ENCODE data around the gene BGLAP.
A peak's percentile ranks its signal among the peaks of the same experiment; 100 is the strongest.

The BGLAP gene

DNA sequence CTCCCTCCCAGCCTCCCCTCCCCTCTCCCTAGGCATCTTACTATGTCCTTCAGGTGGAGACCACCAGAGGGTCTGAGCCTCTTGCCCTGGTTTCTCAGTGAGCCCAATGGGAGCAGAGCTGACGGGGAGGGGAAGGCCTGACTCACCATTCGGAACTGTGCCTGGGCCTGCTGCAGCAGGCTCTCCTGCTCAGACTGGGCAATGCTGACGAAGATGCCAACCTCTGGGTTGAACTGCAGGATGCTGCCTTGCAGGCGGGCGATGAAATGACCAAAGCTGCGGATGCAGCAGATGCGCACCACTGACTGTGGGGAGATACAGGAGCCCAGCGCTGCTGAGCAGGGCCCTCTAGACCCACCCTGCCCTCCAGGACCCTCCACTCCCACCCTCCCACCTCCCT is 16.9 kb downstream of the BGLAP start:
- H3K36me3 ChIP-seq (ENCODE audit: insufficient read depth, low read length) = peaks cover 87% of the 10 kb centered on the region
- no peaks in the 10 kb centered on the region for H3K9me3 ChIP-seq (ENCODE audit: insufficient read depth, low read depth, low read length)
- H3K4me1 ChIP-seq (ENCODE audit: insufficient read depth, low read length) = no peaks in the 10 kb centered on the region
- no peak overlapping the region for H3K27ac ChIP-seq (ENCODE audit: low read depth, low read length)
- 95% methylated on average over 8 of the region's 8 CpGs for WGBS
- H3K9ac ChIP-seq (ENCODE audit: low read depth, low read length) = no peak overlapping the region
- no peak overlapping the region for H3K4me3 ChIP-seq (ENCODE audit: low read length)
- no peaks in the 10 kb centered on the region for H3K27me3 ChIP-seq (ENCODE audit: insufficient read depth, low read length)

DNA sequence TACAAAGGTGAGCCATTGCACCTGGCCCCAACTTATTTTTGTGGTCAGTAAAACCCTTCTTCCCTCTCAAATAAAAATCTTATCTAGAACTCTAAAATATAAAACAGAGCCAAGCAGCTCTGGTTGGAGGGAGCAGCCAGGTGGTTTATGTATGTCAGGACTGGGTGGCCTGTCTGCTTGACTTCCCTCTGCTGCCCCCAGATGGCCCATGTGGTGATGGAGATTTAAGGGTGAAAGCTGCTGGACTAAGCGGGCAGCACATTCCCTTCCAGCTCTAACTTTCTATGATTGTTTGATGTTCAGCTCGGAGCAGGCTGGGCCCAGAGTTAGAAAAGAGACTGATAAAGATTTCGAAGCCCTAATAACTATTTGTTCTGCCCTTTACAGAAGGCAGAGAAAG is 17.8 kb downstream of the BGLAP start:
- H3K9me3 ChIP-seq (ENCODE audit: insufficient read depth, low read depth, low read length) = no peaks in the 10 kb centered on the region
- no peak overlapping the region for H3K9ac ChIP-seq (ENCODE audit: low read depth, low read length)
- H3K4me1 ChIP-seq (ENCODE audit: insufficient read depth, low read length) = no peaks in the 10 kb centered on the region
- H3K4me3 ChIP-seq (ENCODE audit: low read length) = no peak overlapping the region
- H3K27me3 ChIP-seq (ENCODE audit: insufficient read depth, low read length) = no peaks in the 10 kb centered on the region
- H3K27ac ChIP-seq (ENCODE audit: low read depth, low read length) = no peak overlapping the region
- WGBS = 95% methylated on average over 3 of the region's 3 CpGs
- H3K36me3 ChIP-seq (ENCODE audit: insufficient read depth, low read length) = peaks cover 87% of the 10 kb centered on the region

DNA sequence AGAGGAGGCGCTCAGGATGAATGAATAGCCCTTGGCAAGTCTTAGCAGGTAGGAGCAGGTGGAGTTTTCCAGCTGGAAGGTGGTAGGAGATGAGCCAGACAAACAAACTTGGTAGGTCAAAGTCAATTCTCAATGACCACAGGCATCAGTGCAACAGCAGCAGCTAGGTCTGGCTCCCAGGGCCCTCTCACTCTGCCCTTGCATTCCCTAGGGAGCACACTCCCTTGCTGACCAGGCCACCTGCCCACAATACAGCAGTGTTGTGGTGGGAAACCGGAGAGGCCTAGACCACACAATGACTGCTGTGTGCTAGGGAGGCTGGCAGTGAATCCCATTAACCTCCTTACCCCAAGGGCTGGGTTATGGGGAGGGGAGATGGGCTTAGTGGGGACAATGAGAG is 18.9 kb downstream of the BGLAP start:
- no peaks in the 10 kb centered on the region for H3K4me1 ChIP-seq (ENCODE audit: insufficient read depth, low read length)
- WGBS = 97% methylated on average over 1 of the region's 2 CpGs
- H3K27ac ChIP-seq (ENCODE audit: low read depth, low read length) = no peak overlapping the region
- no peaks in the 10 kb centered on the region for H3K9me3 ChIP-seq (ENCODE audit: insufficient read depth, low read depth, low read length)
- no peak overlapping the region for H3K4me3 ChIP-seq (ENCODE audit: low read length)
- no peaks in the 10 kb centered on the region for H3K27me3 ChIP-seq (ENCODE audit: insufficient read depth, low read length)
- H3K9ac ChIP-seq (ENCODE audit: low read depth, low read length) = no peak overlapping the region
- peaks cover 93% of the 10 kb centered on the region for H3K36me3 ChIP-seq (ENCODE audit: insufficient read depth, low read length)

DNA sequence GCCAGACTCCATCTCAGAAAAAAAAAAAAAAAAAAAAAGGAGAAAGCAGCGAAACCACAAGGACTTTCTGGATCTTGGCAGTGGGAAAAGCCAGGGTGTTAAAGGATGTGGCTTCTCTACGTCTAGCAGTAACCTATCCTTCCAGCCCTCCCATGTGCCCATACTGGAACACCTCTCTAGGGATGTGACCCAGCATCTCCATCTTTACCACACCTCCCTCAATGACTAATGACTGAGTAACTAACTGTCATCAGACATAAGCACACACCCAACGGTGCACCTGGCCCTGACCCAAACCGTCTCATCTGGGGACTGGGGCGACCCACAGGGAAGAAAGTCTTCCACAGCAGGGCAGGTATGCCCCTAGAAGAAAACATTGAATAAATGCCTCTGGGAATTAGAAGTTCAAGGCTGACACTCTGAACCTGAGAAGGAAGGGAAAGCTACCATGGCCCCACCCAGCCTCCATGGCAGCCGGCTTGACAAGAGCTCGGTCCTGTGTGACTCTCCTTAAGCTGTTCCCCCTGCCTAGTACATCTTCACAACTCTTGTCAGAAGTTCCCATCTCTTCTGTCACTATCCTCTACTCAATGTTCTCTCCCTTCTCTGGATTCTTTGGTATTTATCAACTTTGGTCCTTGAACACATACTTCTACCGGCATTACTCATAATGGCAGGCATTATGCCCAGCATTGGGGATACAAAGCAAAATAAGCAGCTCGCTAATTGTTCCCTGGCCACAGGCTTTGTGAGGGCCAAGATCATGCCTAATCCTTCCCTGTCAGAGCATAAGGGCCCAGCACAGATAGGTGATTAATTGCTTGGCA is 20.7 kb downstream of the BGLAP start:
- no peak overlapping the region for H3K27ac ChIP-seq (ENCODE audit: low read depth, low read length)
- peaks cover 95% of the 10 kb centered on the region for H3K36me3 ChIP-seq (ENCODE audit: insufficient read depth, low read length)
- no peak overlapping the region for H3K4me3 ChIP-seq (ENCODE audit: low read length)
- H3K9me3 ChIP-seq (ENCODE audit: insufficient read depth, low read depth, low read length) = no peaks in the 10 kb centered on the region
- WGBS = 97% methylated on average over 9 of the region's 9 CpGs
- H3K4me1 ChIP-seq (ENCODE audit: insufficient read depth, low read length) = no peaks in the 10 kb centered on the region
- no peaks in the 10 kb centered on the region for H3K27me3 ChIP-seq (ENCODE audit: insufficient read depth, low read length)
- H3K9ac ChIP-seq (ENCODE audit: low read depth, low read length) = no peak overlapping the region

DNA sequence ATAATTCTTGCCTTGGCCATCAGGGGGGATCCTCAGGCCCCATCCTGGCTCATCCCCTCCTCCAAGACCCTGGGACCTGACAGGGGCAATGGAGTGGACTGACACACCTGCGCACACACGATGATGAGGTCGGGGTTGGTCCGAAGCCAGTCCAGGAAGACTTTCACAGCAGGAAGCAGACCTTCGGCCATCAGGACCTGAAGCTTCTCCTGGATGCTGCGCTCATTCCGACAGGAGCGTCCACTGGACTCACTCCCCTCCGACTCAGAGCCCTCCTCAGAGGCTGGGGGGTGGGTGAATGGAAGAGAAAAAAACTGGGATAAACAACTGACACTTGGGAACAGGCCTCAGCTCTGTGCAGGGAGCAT is 21.3 kb downstream of the BGLAP start:
- 97% methylated on average over 9 of the region's 9 CpGs for WGBS
- Histone ChIP-seq H3K36me3 (ENCODE audit: insufficient read depth, low read length) (peaks cover 95% of the 10 kb centered on the region), H3K9ac (ENCODE audit: low read depth, low read length) (no peak overlapping the region), H3K4me1 (ENCODE audit: insufficient read depth, low read length) (no peaks in the 10 kb centered on the region), H3K4me3 (ENCODE audit: low read length) (no peak overlapping the region), H3K27ac (ENCODE audit: low read depth, low read length) (no peak overlapping the region), H3K9me3 (ENCODE audit: insufficient read depth, low read depth, low read length) (no peaks in the 10 kb centered on the region), H3K27me3 (ENCODE audit: insufficient read depth, low read length) (no peaks in the 10 kb centered on the region)

DNA sequence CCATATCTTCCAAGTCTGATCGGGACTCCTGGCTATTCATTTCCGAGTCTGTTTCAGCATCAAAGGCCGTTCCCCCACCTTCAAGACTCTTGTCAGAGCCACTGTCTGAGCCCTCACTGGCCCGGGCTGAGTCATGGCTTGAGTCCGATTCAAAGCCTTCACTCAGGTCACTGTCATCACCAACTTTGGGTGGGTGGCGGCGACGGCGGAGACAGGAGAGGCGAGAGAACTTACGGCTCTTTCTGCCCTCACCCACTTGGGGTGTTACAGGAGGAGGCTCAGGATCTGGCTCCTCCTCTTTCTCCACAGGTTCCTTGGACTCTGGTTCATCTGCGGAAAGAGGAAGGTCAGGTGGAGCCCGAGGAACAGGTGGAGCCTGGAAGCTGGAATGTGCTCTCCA is 24.1 kb downstream of the BGLAP start:
- no peaks in the 10 kb centered on the region for H3K27me3 ChIP-seq (ENCODE audit: insufficient read depth, low read length)
- H3K9ac ChIP-seq (ENCODE audit: low read depth, low read length) = no peak overlapping the region
- H3K4me3 ChIP-seq (ENCODE audit: low read length) = no peak overlapping the region
- WGBS = 94% methylated on average over 13 of the region's 13 CpGs
- no peak overlapping the region for H3K27ac ChIP-seq (ENCODE audit: low read depth, low read length)
- peaks cover 92% of the 10 kb centered on the region for H3K36me3 ChIP-seq (ENCODE audit: insufficient read depth, low read length)
- H3K9me3 ChIP-seq (ENCODE audit: insufficient read depth, low read depth, low read length) = no peaks in the 10 kb centered on the region
- H3K4me1 ChIP-seq (ENCODE audit: insufficient read depth, low read length) = no peaks in the 10 kb centered on the region

DNA sequence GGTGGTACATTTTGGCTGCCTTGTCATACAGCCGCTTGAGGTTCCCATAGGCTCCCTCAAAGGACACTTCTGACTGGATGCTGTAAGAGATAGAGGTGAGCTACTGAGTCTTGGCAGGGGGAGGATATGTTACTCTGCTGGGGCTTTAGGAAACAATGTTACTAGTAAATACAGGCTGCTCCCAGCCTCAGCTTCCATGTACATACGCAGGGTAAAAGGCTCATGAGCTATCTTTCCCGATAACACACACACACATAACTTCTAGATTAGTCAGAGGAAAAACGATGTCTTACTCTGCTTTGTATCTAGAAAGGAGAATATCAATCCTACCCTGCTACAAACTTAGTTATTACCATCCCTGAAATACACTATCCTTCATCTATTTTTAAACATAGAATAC is 26.4 kb downstream of the BGLAP start:
- Histone ChIP-seq H3K36me3 (ENCODE audit: insufficient read depth, low read length) (peaks cover 95% of the 10 kb centered on the region), H3K27me3 (ENCODE audit: insufficient read depth, low read length) (no peaks in the 10 kb centered on the region), H3K4me1 (ENCODE audit: insufficient read depth, low read length) (no peaks in the 10 kb centered on the region), H3K27ac (ENCODE audit: low read depth, low read length) (no peak overlapping the region), H3K4me3 (ENCODE audit: low read length) (no peak overlapping the region), H3K9ac (ENCODE audit: low read depth, low read length) (no peak overlapping the region), H3K9me3 (ENCODE audit: insufficient read depth, low read depth, low read length) (no peaks in the 10 kb centered on the region)
- WGBS = 97% methylated on average over 4 of the region's 4 CpGs

DNA sequence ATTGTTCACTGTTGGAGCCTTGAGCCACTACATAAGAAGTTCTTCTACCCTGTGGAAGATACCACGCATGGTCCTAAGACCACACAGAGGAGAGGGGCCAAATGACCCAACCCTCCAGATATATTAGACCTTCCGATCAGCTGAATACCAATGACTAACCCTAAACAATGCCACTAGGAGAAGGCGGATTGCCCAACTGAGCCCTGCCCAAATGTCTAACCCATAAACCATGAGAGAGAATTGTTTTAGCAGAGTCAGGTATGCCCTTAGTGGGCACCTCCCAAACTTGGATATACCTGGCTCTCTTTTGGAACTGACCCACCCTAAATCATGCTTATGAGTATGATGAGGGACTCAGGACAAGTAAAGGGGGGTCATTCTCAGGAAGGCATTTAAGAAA is 28.3 kb downstream of the BGLAP start:
- H3K9me3 ChIP-seq (ENCODE audit: insufficient read depth, low read depth, low read length) = no peaks in the 10 kb centered on the region
- H3K27ac ChIP-seq (ENCODE audit: low read depth, low read length) = no peak overlapping the region
- H3K9ac ChIP-seq (ENCODE audit: low read depth, low read length) = no peak overlapping the region
- 95% methylated on average over 3 of the region's 3 CpGs for WGBS
- no peaks in the 10 kb centered on the region for H3K27me3 ChIP-seq (ENCODE audit: insufficient read depth, low read length)
- H3K4me1 ChIP-seq (ENCODE audit: insufficient read depth, low read length) = no peaks in the 10 kb centered on the region
- peaks cover 97% of the 10 kb centered on the region for H3K36me3 ChIP-seq (ENCODE audit: insufficient read depth, low read length)
- H3K4me3 ChIP-seq (ENCODE audit: low read length) = no peak overlapping the region

DNA sequence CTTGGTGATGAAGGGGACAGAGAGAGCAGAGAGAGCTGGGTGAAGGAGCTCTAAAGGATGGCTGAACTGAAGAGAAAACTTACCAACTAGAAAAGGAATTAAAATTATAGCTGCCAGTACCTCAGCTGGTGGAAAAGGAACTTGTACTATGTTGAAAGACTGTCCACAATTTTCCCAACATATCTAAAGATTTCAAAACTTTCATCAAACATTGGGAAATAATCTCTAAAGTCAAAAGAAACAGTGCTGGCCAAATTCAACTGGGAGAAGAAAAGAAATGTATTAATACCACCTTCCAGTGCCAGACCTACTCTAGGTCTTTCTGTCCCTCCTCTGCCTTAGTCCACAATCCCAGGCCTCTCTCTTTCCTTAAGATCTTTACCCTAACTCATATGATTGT is 34.5 kb downstream of the BGLAP start:
- Histone ChIP-seq H3K9me3 (ENCODE audit: insufficient read depth, low read depth, low read length) (no peaks in the 10 kb centered on the region), H3K27ac (ENCODE audit: low read depth, low read length) (no peak overlapping the region), H3K9ac (ENCODE audit: low read depth, low read length) (no peak overlapping the region), H3K36me3 (ENCODE audit: insufficient read depth, low read length) (peaks cover 92% of the 10 kb centered on the region), H3K27me3 (ENCODE audit: insufficient read depth, low read length) (no peaks in the 10 kb centered on the region), H3K4me3 (ENCODE audit: low read length) (no peak overlapping the region), H3K4me1 (ENCODE audit: insufficient read depth, low read length) (peaks cover 7% of the 10 kb centered on the region; the same call in 1 of the 2 replicates)

DNA sequence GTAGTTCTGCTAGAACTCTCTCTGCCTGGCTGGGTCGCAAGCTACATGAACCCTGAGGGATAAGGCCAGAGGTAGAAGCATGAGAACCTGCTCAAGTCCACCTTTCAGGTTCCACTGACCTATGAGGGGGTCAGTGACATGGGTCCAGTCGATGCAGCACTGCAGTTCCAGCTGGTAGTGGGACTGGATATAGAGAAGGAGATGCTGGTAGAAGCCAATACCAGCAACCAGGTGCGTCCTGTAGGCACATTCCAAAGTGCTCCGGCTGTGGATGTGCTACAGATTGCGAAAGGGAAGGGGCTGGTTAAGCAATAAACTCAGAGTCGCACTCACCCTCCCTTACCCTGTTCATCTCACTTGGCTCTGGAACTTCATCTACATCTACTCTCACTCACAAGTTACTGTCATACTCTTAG is 35.0 kb downstream of the BGLAP start:
- no peak overlapping the region for H3K27ac ChIP-seq (ENCODE audit: low read depth, low read length)
- H3K4me3 ChIP-seq (ENCODE audit: low read length) = no peak overlapping the region
- H3K4me1 ChIP-seq (ENCODE audit: insufficient read depth, low read length) = peaks cover 8% of the 10 kb centered on the region; the same call in 1 of the 2 replicates
- no peak overlapping the region for H3K9ac ChIP-seq (ENCODE audit: low read depth, low read length)
- 97% methylated on average over 6 of the region's 6 CpGs for WGBS
- no peaks in the 10 kb centered on the region for H3K9me3 ChIP-seq (ENCODE audit: insufficient read depth, low read depth, low read length)
- peaks cover 87% of the 10 kb centered on the region for H3K36me3 ChIP-seq (ENCODE audit: insufficient read depth, low read length)
- H3K27me3 ChIP-seq (ENCODE audit: insufficient read depth, low read length) = no peaks in the 10 kb centered on the region

DNA sequence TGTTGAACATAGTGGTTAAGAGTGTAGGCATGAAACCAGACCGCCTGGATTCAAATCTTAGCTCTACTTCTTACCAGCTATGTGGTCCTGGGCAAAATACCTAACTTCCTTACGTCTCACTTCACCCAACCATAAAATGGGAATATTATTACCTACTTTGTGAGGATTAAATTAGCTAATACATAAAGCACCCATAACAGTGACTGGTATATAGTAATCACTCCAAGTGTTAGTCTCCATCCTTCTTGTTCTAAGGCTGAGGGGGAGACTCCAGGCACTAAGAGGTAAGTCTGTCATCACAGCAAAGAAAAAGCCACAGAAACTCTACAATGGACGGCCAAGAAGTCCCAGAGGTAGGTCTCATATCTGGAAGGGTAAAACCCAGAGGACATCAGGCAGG is 37.9 kb downstream of the BGLAP start:
- 92% methylated on average over 1 of the region's 3 CpGs for WGBS
- H3K9me3 ChIP-seq (ENCODE audit: insufficient read depth, low read depth, low read length) = no peaks in the 10 kb centered on the region
- H3K27me3 ChIP-seq (ENCODE audit: insufficient read depth, low read length) = no peaks in the 10 kb centered on the region
- no peak overlapping the region for H3K27ac ChIP-seq (ENCODE audit: low read depth, low read length)
- peaks cover 18% of the 10 kb centered on the region; the same call in 1 of the 2 replicates for H3K4me1 ChIP-seq (ENCODE audit: insufficient read depth, low read length)
- H3K9ac ChIP-seq (ENCODE audit: low read depth, low read length) = no peak overlapping the region
- H3K36me3 ChIP-seq (ENCODE audit: insufficient read depth, low read length) = peaks cover 59% of the 10 kb centered on the region
- H3K4me3 ChIP-seq (ENCODE audit: low read length) = no peak overlapping the region

DNA sequence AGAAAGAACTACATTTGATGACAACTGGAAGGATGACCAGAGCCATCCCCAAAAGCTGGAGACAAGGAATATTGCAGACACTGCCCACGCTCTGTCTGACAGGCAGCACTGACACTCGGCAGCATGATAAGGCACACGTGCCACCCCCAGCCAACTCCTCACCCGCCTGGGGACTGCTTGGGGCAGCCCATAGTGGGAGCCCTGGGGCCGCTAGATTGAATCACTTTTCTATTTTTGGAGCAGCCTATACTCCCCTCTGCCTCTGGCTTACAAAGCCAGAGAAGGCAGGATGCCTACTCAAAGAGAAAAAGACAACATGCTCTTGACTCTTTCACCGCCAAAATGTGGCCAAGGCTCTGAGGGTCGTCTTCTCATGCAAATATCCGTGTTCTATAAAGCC is 39.3 kb downstream of the BGLAP start:
- Histone ChIP-seq H3K4me3 (ENCODE audit: low read length) (peak overlapping the region; percentile 84), H3K36me3 (ENCODE audit: insufficient read depth, low read length) (peaks cover 45% of the 10 kb centered on the region), H3K27me3 (ENCODE audit: insufficient read depth, low read length) (no peaks in the 10 kb centered on the region), H3K9ac (ENCODE audit: low read depth, low read length) (peak overlapping the region; percentile 98), H3K4me1 (ENCODE audit: insufficient read depth, low read length) (peaks cover 18% of the 10 kb centered on the region; the same call in 1 of the 2 replicates), H3K9me3 (ENCODE audit: insufficient read depth, low read depth, low read length) (no peaks in the 10 kb centered on the region), H3K27ac (ENCODE audit: low read depth, low read length) (no peak overlapping the region)
- 66% methylated on average over 8 of the region's 8 CpGs for WGBS
